ENCODE results near the gene SPAG17. TPM values are rescaled to one million over a fixed set of nuclear protein-coding genes. Genes with fewer than 3 reads are reported as not detected.

Gene SPAG17
- total and polyA plus RNA-seq, 2 experiments from 2014 or later, result 1.0 to 1.1 TPM

- no peak for TF ChIP-seq EZH2 (IDR thresholded peaks at IDR 0.05; ENCODE audit: low read depth, unreplicated experiment)
- no peak for TF ChIP-seq ZNF114 (CRISPR knock-in tag; IDR thresholded peaks at IDR 0.05)
- no peak for TF ChIP-seq NANOG (IDR thresholded peaks at IDR 0.05; ENCODE audit: borderline replicate concordance)
- TF ChIP-seq ZNF331 (CRISPR knock-in tag; IDR thresholded peaks at IDR 0.05; ENCODE audit: low read depth), result no peak
- TF ChIP-seq CREB1 (CRISPR knock-in tag; IDR thresholded peaks at IDR 0.05; ENCODE audit: low read depth), result no peak
Measured at GRCh38 chr1:118206966-118207365, 21.9 kb upstream of the SPAG17 start (continued).

GRCh38 chr1:118204648-118205047 is 19.6 kb upstream of the SPAG17 start:
- no peaks in the 10 kb centered on the region for H3K36me3 ChIP-seq (ENCODE audit: insufficient read depth)
- H3K4me3 ChIP-seq, result no peak overlapping the region
- H3K4me3 Mint-ChIP-seq, result no peak overlapping the region
- H3F3A ChIP-seq (replicated peaks; ENCODE audit: low read depth), result no peaks in the 10 kb centered on the region
- no peak overlapping the region for H3K4me2 ChIP-seq
- no peak for ATAC-seq
- TF ChIP-seq ZNF114 (CRISPR knock-in tag; IDR thresholded peaks at IDR 0.05), result no peak
- no peak for TF ChIP-seq REST (IDR thresholded peaks at IDR 0.05; ENCODE audit: unreplicated experiment)
- TF ChIP-seq JUNB (IDR thresholded peaks at IDR 0.05; ENCODE audit: unreplicated experiment), result no peak
- no peak for TF ChIP-seq EZH2 (IDR thresholded peaks at IDR 0.05; ENCODE audit: low read depth, unreplicated experiment)
- no peak for TF ChIP-seq NANOG (IDR thresholded peaks at IDR 0.05; ENCODE audit: borderline replicate concordance)
- no peak for TF ChIP-seq ZNF331 (CRISPR knock-in tag; IDR thresholded peaks at IDR 0.05; ENCODE audit: low read depth)
- no peak for TF ChIP-seq STAT1 (IDR thresholded peaks at IDR 0.05; ENCODE audit: unreplicated experiment)
- no peak for TF ChIP-seq CTCF (conservative IDR thresholded peaks at IDR 0.05; ENCODE audit: low read depth in 2 of 2)
- no peak for TF ChIP-seq CREB1 (CRISPR knock-in tag; IDR thresholded peaks at IDR 0.05; ENCODE audit: low read depth)
- no peak for TF ChIP-seq POLR2AphosphoS5 (IDR thresholded peaks at IDR 0.05; ENCODE audit: low read depth)
- no peak overlapping the region for H3K27ac ChIP-seq (ENCODE audit: low read depth)
- H3K79me2 ChIP-seq (replicated peaks; ENCODE audit: insufficient read depth), result no peaks in the 10 kb centered on the region
- H2AFZ ChIP-seq, result no peak overlapping the region
- H3K27me3 Mint-ChIP-seq (ENCODE audit: insufficient read depth, low read depth, poor library complexity), result peaks cover 1% of the 10 kb centered on the region
- 0 out of 2 replicates have a peak, but pooled peaks cover 3% of the 10 kb centered on the region for H3K4me1 ChIP-seq (ENCODE audit: insufficient read depth)
- no peaks in the 10 kb centered on the region for H4K20me1 ChIP-seq (replicated peaks; ENCODE audit: insufficient read depth)
- no peaks in the 10 kb centered on the region for H3K9me3 Mint-ChIP-seq
- peaks cover 6% of the 10 kb centered on the region for H3K4me1 Mint-ChIP-seq
- no peak overlapping the region for H3K27ac Mint-ChIP-seq
- H3K27me3 ChIP-seq (ENCODE audit: insufficient read depth), result no peaks in the 10 kb centered on the region
- no peaks in the 10 kb centered on the region for H3K36me3 Mint-ChIP-seq (ENCODE audit: low read depth)
- DNase-seq (ENCODE audit: low spot score), result no peak
- H3K9me2 ChIP-seq (ENCODE audit: insufficient read depth), result peaks cover 13% of the 10 kb centered on the region; the same call in 1 of the 2 replicates
